Measurements from ENCODE around the gene CACNA1B. TPM values are rescaled to one million over a fixed set of nuclear protein-coding genes. Genes with fewer than 3 reads are reported as not detected.

CACNA1B gene
- polyA plus RNA-seq, 1 experiment: 0.01 TPM

DNA sequence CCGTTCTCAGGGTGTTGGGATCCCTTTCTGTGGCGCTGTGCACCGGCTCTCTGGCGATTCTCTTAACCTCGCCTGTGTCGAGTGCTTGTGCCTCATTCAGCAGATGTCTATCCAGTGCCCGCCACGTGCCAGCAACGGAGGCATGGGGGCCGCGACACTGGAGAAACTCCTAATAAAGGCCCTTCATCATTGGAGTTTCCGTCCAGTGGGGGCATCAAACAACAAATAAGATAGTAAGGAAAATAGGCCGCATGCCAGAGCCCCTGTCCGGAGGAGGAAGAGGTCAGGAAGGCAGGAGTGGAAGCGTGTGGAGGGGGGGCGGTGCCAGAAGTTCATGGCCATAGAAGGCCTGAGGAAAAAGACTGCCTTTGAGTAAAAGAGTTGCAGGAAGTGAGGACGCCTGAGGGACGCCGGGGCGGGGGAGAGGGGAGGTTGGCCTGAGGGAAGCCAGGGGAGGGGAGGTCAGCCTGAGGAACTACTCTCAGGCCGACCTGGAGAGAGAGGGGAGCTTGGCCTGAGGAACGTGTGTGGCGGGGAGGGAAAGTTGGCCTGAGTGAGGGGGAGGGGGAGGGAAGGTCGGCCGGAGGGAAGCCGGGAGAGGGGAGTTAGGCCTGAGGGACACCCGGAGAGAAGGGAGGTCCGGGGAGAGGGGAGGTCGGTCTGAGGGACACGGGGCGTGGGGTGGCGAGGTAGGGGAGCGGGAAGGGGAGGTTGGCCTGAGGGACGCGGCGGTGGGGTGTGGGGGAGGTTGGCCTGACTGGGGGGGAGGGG lies 82.2 kb downstream of the CACNA1B start:
- TF ChIP-seq, protein P1, sequence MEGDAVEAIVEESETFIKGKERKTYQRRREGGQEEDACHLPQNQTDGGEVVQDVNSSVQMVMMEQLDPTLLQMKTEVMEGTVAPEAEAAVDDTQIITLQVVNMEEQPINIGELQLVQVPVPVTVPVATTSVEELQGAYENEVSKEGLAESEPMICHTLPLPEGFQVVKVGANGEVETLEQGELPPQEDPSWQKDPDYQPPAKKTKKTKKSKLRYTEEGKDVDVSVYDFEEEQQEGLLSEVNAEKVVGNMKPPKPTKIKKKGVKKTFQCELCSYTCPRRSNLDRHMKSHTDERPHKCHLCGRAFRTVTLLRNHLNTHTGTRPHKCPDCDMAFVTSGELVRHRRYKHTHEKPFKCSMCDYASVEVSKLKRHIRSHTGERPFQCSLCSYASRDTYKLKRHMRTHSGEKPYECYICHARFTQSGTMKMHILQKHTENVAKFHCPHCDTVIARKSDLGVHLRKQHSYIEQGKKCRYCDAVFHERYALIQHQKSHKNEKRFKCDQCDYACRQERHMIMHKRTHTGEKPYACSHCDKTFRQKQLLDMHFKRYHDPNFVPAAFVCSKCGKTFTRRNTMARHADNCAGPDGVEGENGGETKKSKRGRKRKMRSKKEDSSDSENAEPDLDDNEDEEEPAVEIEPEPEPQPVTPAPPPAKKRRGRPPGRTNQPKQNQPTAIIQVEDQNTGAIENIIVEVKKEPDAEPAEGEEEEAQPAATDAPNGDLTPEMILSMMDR (IDR thresholded peaks at IDR 0.05; ENCODE audit: low read depth, low read length): no peak
- peaks cover 48% of the 10 kb centered on the region for H3K9me3 ChIP-seq (ENCODE audit: control insufficient read depth, insufficient read depth, low read length)

DNA sequence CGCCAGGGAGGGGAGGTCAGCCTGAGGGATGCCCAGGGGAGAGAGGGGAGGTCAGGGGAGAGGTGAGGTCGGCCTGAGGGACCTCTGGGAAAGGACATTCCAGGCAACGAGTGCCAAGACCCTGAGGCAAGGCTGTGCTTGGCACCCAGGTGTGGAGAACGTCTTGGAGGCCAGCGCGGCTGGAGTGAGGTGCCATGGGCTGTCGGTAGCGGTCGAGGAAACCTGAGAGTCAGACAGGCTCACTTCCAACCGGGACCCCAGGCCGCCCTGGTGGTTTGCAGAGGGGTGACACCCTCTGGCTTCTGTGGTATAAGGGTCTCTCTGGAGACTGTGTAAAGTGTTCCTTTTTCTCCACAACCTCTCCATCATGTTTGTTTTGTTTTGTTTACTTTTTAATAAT lies 82.9 kb downstream of the CACNA1B start:
- TF ChIP-seq, protein P1 (IDR thresholded peaks at IDR 0.05; ENCODE audit: low read depth, low read length): no peak
- Histone ChIP-seq H3K4me3 (ENCODE audit: low read depth, low read length) (no peak overlapping the region), H3K9me3 (ENCODE audit: control insufficient read depth, insufficient read depth, low read length) (peaks cover 46% of the 10 kb centered on the region), H3K27me3 (ENCODE audit: control insufficient read depth, insufficient read depth, low read length) (no peaks in the 10 kb centered on the region), H3K27ac (ENCODE audit: low read depth, low read length) (no peak overlapping the region)
- ChIA-PET CTCF (no interaction called here), POLR2A (no interaction called here)
- no peak for DNase-seq (ENCODE audit: low read depth, low spot score)

More for the DNA sequence above, 82.2 kb downstream of the CACNA1B start:
- ChIA-PET POLR2A (no interaction called here), CTCF (no interaction called here)
- no peak for DNase-seq (ENCODE audit: low read depth, low spot score)
- Histone ChIP-seq H3K27me3 (ENCODE audit: control insufficient read depth, insufficient read depth, low read length) (no peaks in the 10 kb centered on the region), H3K4me3 (ENCODE audit: low read depth, low read length) (no peak overlapping the region), H3K27ac (ENCODE audit: low read depth, low read length) (no peak overlapping the region)

DNA sequence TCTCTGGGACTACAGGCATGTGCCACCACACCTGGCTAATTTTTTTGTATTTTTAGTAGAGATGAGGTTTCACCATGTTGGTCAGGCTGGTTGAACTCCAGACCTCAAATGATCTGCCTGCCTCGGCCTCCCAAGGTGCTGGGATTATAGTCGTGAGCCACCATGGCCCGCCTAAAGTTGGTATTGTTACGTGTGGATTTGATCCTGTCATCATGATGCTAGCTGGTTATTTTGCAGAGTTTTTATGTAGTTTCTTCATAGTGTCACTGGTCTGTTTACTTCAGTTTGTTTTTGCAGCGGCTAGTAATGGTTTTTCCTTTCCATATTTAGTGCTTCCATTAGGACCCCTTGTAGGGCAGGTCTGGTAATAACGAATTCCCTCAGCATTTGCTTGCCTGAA lies 85.9 kb downstream of the CACNA1B start:
- Histone ChIP-seq H3K27me3 (ENCODE audit: control insufficient read depth, insufficient read depth, low read length) (no peaks in the 10 kb centered on the region), H3K27ac (ENCODE audit: low read depth, low read length) (no peak overlapping the region), H3K9me3 (ENCODE audit: control insufficient read depth, insufficient read depth, low read length) (peaks cover 32% of the 10 kb centered on the region), H3K4me3 (ENCODE audit: low read depth, low read length) (no peak overlapping the region)
- DNase-seq (ENCODE audit: low read depth, low spot score): no peak
- ChIA-PET POLR2A (no interaction called here), CTCF (no interaction called here)
- TF ChIP-seq, protein P1 (IDR thresholded peaks at IDR 0.05; ENCODE audit: low read depth, low read length): no peak

DNA sequence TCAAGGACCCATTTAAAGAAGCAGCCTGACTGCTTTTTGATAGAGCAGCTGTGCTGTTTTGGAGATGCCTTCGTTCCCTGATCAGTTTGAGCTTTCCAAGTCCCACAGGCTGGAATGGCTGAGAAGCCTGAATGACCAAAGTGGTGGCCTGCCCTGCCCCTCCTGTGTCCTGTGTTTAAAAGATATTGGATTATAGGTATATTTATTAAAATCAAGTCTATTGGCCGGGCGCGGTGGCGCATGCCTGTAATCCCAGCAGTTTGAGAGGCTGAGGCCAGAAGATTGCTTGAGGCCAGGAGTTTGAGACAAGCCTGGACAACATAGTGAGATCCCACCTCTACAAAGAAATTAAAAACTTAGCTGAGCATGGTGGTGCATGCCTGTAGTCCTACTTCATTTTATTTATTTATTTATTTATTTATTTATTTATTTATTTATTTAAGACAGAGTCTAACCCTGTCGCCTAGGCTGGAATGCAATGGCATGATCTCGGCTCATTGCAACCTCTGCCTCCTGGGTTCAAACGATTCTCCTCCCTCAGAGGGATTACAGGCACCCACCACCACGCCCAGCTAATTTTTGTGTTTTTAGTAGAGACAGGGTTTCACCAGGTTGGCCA lies 87.7 kb downstream of the CACNA1B start:
- POLR2A ChIA-PET: interaction anchor here (0.6 kb wide), 1 partner anchor 39 kb away, joined by 4 read pairs; no protein-coding TSS in a partner anchor
- H3K4me3 ChIP-seq (ENCODE audit: low read depth, low read length): no peak overlapping the region
- TF ChIP-seq, protein P1 (IDR thresholded peaks at IDR 0.05; ENCODE audit: low read depth, low read length): no peak
- no peaks in the 10 kb centered on the region for H3K27me3 ChIP-seq (ENCODE audit: control insufficient read depth, insufficient read depth, low read length)
- peaks cover 40% of the 10 kb centered on the region for H3K9me3 ChIP-seq (ENCODE audit: control insufficient read depth, insufficient read depth, low read length)
- H3K27ac ChIP-seq (ENCODE audit: low read depth, low read length): no peak overlapping the region
- CTCF ChIA-PET: no interaction called here
- DNase-seq (ENCODE audit: low read depth, low spot score): no peak

DNA sequence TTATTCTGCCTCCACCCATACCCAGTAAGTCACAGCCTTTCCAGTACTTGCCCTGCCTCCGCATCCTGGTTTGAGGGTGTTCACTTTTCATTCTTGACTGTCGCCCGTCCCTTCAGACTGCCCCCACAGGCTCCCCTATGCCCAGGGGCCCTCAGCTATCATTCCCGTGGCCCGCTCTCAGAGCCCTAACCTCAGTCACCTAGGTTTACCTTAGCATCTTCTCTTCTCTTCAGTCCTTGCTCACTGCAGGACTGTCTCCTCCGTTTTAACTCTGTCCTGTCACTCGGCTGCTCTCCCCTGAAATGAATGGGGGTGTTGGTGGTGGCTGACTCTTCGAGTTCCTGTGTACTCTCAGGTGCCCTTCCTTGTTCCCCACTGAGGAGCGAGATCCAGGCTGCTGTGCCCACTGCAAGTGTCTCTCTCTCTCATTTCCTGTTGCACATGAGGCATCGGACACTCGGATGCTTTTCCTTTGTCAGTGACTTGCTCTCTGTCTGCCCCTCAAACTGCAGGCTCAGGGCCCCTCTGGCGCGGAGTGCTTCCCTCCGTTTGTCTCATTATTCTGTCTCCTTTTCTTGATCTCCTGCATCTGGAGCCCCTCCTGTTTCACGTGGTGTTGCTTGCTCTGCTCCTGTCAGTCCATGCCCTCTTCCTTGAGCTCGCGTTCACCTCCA lies 89.8 kb downstream of the CACNA1B start:
- CTCF ChIA-PET: no interaction called here
- Histone ChIP-seq H3K9me3 (ENCODE audit: control insufficient read depth, insufficient read depth, low read length) (peaks cover 58% of the 10 kb centered on the region), H3K4me3 (ENCODE audit: low read depth, low read length) (no peak overlapping the region), H3K27ac (ENCODE audit: low read depth, low read length) (no peak overlapping the region), H3K27me3 (ENCODE audit: control insufficient read depth, insufficient read depth, low read length) (no peaks in the 10 kb centered on the region)
- POLR2A ChIA-PET: no interaction called here
- TF ChIP-seq, protein P1 (IDR thresholded peaks at IDR 0.05; ENCODE audit: low read depth, low read length): no peak
- DNase-seq (ENCODE audit: low read depth, low spot score): no peak

Measured in AG04450 (cell line).